ENCODE data around the gene MIA.
"Not testable (repeated sequence)": the region's sequence is repeated elsewhere in the genome, so short reads cannot be mapped to it uniquely, and the experiment has no call there.

Gene MIA

DNA sequence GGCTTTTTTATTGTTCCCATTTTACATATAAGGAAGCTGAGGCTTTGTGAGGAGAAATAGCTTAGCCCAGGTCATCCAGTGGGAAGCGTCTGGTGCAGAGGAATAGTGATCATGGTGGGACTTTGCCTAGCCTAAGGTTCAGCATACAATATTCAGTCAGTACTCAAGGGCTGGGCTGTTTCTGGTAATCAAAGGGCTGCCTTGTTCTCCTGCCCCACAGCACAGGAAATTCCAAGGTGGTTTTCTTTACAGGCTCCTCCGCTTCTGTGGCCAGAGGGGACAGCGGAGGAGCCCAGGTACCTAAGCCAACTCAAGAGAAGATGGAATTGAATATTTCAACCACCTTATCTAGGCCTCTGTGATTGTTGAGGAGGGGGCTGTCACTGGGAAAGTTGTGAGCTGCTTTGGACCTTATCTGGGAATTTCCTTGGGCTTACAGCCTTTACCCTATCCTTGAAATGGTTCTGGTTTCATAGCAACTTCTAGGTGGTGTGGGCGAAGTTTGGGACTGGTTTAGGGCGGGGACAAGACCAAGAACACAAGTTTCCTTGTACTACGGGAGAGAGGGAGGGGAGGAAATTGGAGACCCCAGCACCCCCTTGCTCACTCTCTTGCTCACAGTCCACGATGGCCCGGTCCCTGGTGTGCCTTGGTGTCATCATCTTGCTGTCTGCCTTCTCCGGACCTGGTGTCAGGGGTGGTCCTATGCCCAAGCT, at the start of gene MIA:
TSS of gene MIA (plus strand) at position 606 of the 716 bp plus-strand sequence. CDS start at position 628, 22 bp downstream.
- DNase-seq: no peak

DNA sequence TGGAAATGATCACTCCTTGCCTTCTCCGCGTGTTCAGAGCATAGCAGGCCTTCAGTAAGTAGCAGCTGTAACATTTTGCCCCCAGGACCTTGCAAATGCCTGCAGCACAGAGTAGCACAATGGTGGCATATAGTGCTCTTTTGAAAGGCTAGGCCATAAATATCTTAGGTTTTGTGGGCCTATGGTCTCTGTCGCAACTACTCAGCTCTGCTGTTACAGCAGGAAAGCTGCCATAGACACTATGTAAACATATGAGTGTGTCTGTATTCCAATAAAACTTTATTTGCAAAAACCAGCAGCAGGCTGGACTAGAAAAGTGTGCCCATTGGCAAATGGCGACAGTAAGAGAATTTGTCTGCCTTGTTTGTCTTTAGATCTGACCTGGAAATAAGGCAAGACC, 49.0 kb upstream of the MIA start:
- DNase-seq: no peak

DNA sequence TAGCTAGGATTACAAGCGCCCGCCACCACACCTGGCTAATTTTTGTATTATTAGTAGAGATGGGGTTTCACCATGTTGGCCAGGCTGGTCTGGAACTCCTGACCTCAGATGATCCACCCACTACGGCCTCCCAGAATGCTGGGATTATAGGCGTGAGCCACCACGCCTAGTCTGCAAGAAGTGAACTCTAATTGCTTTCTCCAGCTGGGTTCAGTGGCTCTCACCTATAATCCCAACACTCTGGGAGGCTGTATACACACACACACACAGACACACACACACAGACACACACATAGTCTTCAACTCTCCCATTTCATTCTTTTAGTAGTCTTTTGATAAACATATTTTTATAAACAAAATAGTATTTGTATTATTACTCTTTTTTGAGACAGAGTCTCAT, 45.3 kb upstream of the MIA start:
- DNase-seq: not testable (repeated sequence)

DNA sequence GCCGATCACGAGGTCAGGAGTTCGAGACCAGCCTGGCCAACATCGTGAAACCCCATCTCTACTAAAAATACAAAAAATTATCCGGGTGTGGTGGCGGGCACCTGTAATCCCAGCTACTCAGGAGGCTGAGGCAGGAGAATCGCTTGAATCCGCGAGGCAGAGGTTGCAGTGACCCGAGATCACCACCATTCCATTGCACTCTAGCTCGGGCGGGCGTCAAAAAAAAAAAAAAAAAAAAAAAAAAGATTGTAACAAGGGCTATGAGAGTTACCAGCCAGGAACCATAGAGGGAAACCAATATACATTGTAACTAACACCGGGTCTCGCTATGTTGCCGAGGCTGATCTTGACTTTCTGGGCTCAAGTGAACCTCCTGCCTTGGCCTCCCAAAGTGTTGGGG, 43.0 kb upstream of the MIA start:
- DNase-seq: not testable (repeated sequence)

DNA sequence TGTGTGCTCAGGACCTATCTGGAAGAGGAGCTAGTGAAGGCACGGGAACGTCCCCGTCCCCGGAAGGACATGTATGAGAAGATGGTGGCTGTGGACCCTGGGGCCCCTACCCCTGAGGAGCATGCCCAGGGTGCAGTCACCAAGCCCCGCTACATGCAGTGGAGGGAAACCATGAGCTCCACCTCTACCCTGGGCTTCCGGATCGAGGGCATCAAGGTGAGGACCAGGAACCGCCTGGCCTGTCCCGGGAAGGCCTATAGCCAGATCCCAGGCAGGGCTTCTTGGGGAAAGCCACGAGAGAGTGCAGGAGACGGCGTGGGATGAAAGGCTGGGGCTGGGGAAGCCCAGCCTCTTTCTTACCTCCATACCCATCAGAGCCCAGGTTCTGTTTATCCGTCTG, 42.2 kb upstream of the MIA start:
- no peak for DNase-seq

DNA sequence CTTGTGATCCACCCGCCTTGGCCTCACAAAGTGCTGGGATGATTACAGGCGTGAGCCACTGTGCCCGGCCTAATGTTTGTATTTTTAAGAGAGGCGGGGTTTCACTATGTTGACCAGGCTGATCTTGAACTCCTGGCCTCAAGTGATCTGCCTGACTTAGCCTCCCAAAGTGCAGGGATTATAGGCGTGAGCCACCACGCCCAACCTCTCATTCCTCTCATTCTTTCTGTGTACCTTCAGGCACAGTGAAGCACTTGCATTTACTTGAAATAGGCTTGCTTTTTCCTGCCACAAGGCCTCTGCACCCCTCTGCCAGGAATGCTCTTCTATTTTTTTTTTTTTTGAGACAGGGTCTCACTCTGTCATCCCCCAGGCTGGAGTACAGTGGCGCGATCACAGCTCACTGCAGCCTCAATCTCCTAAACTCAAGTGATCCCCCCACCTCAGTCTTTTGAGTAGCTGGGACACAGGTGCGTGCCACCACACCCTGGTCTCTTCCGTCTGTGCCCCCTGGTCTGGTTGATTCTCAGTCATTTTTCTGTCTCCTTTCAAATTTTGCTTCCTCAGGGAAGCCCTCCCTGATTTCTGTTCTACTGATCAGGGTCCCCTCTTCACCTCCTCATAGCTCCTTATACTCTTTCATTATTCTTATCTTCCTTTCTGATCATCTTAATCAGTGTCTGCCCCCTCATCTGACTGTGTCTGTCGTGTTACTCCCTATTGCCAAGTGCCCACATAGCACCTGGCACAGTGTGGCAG, 40.1 kb upstream of the MIA start:
- no peak for DNase-seq

DNA sequence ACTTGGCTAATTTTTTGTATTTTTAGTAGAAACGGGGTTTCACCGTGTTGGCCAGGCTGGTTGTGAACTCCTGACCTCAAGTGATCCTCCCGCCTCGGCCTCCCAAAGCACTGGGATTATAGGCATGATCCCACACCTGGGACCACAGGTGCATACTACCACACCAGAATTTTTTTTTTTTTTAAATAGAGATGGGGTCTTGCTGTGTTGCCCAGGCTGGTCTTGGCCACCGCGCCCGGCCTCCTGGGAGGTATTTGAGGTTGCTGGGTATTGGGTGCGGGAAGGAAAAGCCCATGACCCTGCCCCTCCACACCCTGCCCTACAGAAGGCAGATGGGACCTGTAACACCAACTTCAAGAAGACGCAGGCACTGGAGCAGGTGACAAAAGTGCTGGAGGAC, 38.7 kb upstream of the MIA start:
- no peak for DNase-seq

DNA sequence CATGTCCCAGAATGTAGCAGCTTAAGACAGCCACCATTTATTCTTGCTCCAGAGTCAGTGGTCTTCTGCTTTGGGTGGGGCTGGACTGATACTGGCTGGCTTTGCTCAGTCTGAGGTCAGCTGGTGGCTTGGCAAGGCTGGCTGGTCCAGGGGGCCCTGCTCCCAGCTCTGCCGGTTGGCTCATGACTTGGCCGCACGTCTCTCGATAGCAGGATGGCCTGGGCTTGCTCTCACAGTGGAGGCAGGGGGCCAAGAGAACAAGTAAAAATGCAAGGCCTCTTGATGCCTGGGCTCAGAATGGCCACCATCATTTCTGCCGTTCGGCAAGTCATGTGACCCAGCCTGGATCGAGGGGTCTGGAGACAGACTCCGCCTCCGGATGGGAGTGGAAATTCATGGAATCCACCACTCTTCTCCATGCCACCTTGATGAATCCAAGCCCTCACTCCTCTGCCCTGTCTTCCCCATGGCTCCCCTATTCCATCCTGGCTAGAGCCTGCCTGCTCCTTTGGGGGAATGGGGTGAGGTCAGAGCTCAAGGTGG, 38.1 kb upstream of the MIA start:
- DNase-seq: no peak

DNA sequence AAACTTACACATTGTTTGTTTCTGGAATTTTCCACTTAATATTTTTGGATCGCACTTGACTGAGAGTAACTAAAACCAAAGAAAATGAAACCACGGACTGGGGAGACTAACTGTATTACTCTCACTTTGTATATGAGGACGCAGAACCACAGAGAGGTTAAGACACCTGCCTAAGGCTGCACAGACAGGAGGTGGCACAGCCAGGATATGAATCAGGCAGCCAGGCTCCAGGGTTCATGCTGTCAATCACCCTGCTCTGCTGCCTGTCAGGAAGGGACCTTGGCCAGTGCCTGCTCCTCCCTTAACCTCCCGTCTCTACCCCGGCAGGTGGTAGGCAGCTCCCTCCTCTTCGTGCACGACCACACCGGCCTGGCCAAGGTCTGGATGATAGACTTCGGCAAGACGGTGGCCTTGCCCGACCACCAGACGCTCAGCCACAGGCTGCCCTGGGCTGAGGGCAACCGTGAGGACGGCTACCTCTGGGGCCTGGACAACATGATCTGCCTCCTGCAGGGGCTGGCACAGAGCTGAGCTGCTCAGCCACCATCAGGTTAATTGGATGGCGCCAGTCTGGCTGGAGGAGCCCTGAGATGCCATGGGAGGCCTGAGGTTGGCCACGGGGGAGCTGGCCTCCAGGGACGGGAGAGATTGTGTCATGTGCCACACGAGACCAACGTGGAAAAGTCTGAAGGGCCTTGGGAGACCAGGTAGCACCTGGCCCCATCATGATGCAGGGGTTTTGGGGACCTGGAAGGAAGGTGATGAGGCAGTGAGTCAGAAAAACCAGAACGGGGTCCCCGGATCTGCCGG, 36.1 kb upstream of the MIA start:
- no peak for DNase-seq

DNA sequence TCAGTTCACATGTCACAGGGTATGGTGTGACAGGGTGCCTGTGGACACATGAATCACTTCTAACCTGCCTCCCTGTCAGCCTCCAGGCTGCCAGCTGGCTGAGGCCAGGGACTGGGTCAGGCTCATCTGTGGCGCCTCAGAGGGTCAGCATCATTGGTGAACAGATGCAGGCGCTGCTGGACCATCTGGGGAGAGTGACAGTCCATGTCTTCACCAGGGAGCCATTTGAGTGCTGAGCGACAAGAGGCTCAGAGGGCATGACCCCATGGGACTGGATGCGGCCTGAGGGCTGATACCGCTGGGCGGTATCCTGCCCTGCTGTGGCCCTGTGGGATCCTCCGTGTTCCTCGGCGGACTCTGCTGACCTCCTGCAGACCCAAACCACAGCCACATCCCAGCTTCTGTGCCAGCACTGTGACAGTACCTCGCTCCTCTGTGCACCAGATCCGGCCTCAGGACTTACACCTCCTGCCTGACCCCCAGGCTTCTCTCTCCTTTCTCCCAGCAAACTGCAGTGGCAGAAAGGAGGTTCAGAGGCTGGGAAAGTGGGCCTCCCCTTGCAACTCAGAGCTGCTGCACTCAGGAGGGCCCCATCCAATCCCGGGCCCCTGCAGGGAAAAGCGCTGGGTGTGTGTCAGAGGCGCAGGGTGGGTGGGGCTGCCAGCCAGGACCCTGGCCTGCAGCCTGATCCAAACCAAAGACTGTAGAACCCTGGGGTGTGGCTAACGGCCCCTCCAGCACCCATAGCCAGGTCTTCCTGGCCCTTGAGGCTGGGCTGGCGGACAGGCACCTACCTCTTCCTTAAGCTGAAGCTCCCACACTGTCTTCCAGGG, 35.2 kb upstream of the MIA start:
- no peak for DNase-seq

DNA sequence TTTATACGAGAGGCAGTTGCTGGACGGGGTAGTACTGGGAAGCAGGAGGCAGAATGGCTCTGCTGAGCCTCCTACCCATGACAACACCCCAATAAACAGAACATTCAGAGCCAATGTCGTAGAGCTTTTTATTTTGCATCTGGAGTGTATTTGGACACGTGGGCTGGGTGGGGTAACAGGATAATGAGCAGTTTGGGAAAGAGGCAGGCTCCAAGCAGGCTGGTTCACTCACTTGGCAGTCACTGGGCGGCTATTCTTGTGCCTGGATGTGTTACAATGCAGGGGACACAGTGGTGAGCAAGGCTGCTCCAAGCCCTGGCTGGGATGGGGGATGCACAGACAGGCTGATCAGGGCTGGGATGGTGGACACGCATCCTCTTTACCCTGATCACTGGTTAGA, 34.6 kb upstream of the MIA start:
- DNase-seq: no peak

DNA sequence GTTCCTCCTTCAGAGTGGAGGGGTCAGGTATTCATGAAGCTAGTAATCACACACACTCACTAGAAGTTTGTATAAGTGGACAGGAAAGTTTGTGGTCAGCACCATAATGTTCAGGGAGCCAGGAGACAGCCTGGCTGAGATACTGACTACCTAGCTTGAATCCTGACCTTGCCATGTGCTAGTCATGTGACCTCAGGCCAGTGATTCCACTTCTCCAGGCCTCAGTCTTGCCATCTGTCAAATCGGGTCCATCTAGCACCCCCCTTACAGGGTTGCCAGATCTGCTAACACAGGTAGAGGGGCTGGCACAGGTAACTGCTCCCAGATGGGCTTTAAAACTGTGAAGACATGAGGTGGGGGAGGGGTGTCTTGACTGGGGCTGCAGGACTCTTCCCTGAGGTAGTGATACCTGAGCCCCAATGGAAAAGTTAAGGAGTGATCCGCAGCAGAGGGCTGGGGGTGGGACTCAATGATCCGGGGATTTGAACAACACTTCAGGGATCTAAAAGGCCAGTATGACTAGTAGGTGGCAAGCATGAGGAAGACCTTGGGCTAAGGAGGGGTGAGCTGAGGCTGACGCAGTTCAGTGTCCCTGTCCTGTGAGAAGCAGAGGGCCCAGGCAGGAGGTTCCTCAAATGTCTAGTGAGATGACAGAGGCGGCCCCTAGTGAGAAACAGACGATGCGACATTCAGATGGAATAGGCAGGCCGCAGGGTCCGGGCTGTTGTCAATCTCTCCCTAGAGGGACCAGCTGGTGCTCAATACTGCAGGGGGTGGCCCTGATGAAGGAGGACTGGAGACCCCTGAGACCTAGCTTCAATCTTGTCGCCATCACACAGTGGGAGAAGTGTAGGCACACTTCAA, 33.6 kb upstream of the MIA start:
- no peak for DNase-seq

DNA sequence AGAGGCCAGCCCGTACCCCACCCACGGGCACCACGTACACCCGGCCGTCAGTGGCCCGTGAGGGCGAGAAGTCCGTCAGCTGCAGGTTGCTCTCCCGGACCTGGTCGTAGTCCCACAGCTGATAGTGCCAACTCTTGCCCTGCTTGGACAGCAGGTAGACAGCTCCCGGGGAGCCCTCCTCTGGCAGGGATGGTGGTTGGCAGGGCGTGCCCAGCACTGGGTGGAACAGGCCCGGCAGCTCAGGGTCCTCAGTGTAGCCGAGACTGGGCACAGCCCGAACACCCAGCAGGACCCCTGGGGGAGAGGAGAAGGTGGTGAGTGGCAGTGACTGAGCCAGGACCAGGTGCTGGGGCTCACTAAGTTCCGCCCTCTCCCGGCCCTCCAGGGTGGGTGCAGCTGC, 32.8 kb upstream of the MIA start:
- DNase-seq: no peak

DNA sequence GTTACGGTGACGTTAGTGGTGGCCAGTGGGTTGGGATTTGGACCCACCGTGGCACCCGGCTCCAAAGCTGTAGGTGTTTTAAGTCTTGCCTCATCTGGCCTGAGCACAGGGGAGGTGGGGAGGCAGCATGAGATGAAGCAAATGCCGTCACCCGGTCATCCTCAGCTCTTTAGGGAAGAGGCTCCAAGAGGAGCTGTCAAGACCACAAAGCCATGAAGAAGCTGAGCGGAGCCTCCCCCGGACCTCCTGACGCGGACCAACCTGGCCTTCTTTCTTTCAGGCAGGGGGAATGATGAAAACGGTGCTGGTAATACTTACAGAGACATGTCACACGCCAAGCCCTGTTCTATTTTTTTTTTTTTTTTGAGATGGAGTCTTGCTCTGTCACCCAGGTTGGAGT, 32.4 kb upstream of the MIA start:
- no peak for DNase-seq

DNA sequence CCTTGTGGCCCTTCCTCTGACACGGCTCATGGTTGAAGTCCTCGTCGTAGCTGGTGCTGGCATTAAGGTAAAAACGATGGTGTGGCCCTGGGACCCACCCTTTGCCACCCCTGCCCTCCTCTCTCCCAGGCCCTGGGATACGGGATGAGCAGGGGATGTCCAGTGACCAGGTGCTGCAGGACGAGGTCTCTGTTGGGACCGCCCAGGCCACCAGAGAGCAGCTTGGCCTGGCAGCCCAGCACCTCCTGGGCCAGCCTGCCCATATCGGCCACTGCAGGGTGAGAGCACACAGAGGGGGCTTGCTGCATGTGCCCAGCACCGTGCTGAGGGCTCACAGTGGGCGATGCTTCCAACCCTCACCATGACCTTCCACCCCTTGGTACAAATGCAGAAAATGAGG, 31.4 kb upstream of the MIA start:
- DNase-seq: no peak

DNA sequence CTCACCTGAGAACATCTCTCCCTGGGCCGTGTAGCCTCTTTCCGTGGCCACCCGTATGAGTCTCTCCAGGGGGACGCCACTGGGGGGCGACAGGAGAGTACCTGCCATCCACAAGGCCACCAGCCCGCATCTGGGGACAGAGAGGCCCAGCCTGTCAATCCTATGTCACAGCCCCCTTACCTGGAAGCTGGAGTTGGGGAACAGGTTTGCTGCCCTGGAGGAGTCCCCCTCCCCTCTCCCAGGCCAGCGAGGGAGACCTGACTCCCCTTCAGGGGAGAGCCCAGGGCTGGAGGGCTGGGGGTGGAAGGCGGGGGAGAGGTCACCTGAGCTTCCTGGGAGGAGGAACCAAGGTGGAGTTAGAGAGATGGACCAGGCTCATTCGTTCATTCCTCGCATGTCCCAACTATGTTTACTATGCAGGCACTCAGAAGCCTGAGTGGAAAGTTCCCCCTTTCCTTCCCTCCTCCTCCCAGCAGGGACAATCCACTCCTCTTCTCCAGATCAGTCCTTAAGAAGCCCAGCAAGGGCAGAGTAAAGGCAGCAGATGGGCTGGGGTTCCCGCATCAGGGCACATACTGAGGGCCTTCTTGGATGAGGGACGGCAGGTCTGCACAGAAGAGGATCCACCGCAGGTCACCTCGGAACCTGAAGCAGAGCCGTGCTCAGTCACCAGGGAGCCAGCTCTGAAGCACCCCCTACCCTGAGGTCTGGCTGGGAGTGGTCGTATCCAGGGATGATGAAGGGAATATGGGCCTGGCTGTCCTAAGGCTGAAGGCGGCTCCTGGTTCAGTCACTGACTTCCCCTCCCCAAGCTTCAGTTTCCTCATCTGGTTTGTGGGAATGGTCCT, 30.5 kb upstream of the MIA start:
- DNase-seq: no peak

DNA sequence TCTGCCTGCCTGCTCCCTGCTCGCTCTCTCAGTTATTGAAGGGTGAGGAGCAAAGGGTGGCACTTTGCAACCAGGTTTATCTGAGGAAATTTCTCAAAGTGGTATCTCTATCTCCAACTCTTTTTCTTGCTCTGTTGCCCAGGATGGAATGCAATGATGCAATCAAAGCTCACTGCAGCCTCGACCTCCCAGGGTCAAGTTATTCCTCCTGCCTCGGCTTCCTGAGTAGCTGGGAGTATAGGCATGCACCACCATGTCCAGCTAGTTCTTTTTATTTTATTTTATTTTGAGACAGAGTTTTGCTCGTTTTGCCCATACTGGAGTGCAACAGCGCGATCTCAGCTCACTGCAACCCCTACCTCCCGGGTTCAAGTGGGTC, 29.9 kb upstream of the MIA start:
- no peak for DNase-seq

DNA sequence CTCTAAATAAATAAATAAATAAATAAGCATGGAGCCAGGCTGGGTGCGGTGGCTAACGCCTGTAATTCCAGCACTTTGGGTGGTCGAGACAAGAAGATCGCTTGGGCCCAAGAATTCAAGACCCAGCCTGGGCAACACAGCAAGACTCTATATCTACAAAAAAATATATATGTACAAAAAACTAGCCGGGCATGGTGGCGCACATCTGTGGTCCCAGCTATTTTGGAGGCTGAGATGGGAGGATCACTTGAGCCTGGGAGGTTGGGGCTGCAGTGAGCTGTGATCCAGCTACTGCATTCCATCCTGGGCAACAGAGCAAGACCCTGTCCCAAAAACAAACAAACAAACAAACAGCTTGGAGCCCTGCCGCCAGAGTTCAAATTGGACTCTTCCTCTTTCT, 27.8 kb upstream of the MIA start:
- no peak for DNase-seq

DNA sequence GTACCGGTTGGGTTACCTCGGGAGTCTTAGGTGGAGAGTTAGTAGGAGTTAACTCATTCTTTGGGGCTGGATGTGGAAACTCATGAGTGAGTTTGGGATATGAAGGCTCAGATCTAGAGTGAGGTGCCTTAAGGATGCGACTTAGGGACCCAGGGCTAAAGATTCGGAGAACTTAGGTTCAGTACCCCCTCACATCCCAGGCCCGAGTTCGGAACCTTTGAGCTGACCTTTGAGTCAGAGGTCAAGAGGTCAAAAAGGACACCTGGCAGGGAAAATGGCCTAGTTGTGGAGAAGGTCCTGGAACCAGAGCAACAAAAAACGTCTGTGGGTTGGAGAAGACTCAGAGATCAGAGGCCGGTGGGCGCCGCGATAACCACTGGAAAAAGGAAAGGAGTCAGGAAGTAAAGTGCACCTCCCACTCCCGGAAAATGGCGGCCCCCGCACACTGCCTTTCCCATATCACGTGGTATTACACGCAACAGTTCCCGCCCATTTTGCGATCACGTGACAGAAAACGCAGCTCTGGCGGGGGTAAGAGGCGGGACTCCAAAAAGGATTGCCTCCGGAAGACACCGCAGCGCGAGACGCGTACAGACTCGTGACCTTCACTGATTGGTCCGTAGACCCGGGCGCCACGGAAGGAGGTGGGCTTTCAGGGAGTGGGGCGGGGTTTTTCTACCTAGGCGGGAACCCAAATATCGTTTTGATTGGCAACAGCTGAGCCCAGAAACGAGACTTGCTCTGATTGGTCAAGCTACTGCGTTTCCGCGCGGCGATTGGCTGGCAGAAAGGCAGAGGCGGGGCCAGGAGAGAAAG, 25.1 kb upstream of the MIA start, which contains the start of gene ACTMAP:
TSS of gene ACTMAP (minus strand) at position 420 of the 816 bp plus-strand sequence. CDS start 674 bp downstream, outside the sequence.
- peak; percentile 100 for DNase-seq
